HEK293 (cell line): Measurements from ENCODE around the gene GRIN3A.

Experiments
- CTCF ChIA-PET: fragments of 350-600 bp; formaldehyde crosslinking; extraction: SDS; loops from one replicate; lab custom pipeline; 2021; ENCODE audit warnings: antibody characterized with exemption; lab: Yijun Ruan, JAX
- POLR2A ChIA-PET: fragments of 300-600 bp; formaldehyde crosslinking; extraction: SDS; loops from one replicate; lab custom pipeline; 2020; ENCODE audit warnings: antibody characterized with exemption, inconsistent platforms; lab: Yijun Ruan, JAX
- H3K27ac ChIP-seq: fragments of 200-500 bp; sonication (Bioruptor generic); 2 replicates; pipeline ENCODE4 v1.5.1; 2014; ENCODE audit warnings: low read depth, low read length, control low read depth, inconsistent platforms; ENCODE audit errors: extremely low read depth
- H3K36me3 ChIP-seq, 2 experiments: fragments of 200-500 bp in 1 of 2; sonication (Bioruptor generic) in 1 of 2; 1 replicate in 1 of 2; 2 replicates in 1 of 2; pipeline ENCODE4 v1.5.1; 2014 to 2017; ENCODE audit warnings: inconsistent platforms in 2 of 2, low read length in 2 of 2; ENCODE audit not compliant: control insufficient read depth in 2 of 2, insufficient read depth in 1 of 2
- H3K4me1 ChIP-seq: fragments of 200-500 bp; sonication (Bioruptor generic); 2 replicates; pipeline ENCODE4 v1.5.1; 2014; ENCODE audit warnings: mild to moderate bottlenecking, low read length, inconsistent platforms; ENCODE audit not compliant: control insufficient read depth, insufficient read depth
- H3K4me3 ChIP-seq: 2 replicates; pipeline ENCODE4 v1.5.1; 2011; ENCODE audit warnings: low read depth, mild to moderate bottlenecking, control low read depth, low read length, moderate library complexity
- H3K9me3 ChIP-seq: fragments of 200-500 bp; sonication (Bioruptor generic); 2 replicates; pipeline ENCODE4 v1.5.1; 2014; ENCODE audit warnings: low read depth, low read length, inconsistent platforms; ENCODE audit not compliant: control insufficient read depth, insufficient read depth
- KLF8 ChIP-seq: fragments of 450-650 bp; formaldehyde crosslinking; IDR thresholded peaks from 2 replicates; pipeline ENCODE4 v1.5.1; 2016; ENCODE audit warnings: missing biosample characterization, missing genetic modification characterization
- MZF1 ChIP-seq: fragments of 450-650 bp; formaldehyde crosslinking; IDR thresholded peaks from 2 replicates; pipeline ENCODE4 v1.5.1; 2017; ENCODE audit warnings: missing biosample characterization, missing genetic modification characterization, borderline replicate concordance
- SETDB1 ChIP-seq: IDR thresholded peaks from one replicate; pipeline ENCODE4 v1.6.1; 2017; ENCODE audit warnings: mild to moderate bottlenecking, low read length, moderate library complexity, mixed read lengths; ENCODE audit not compliant: insufficient read length
- YY1 ChIP-seq: fragments of 450-650 bp; formaldehyde crosslinking; IDR thresholded peaks from 2 replicates; pipeline ENCODE4 v1.5.1; 2018; ENCODE audit warnings: missing biosample characterization, missing genetic modification characterization
- ZBTB17 ChIP-seq: fragments of 450-650 bp; formaldehyde crosslinking; IDR thresholded peaks from 2 replicates; pipeline ENCODE4 v1.5.1; 2016; ENCODE audit warnings: missing biosample characterization, missing genetic modification characterization
- ZBTB48 ChIP-seq: fragments of 450-650 bp; formaldehyde crosslinking; IDR thresholded peaks from 2 replicates; pipeline ENCODE4 v1.5.1; 2016; ENCODE audit warnings: missing biosample characterization, missing genetic modification characterization
- ZNF132 ChIP-seq: fragments of 450-650 bp; formaldehyde crosslinking; IDR thresholded peaks from 2 replicates; pipeline ENCODE4 v1.5.1; 2017; ENCODE audit warnings: missing biosample characterization, missing genetic modification characterization, borderline replicate concordance
- ZNF530 ChIP-seq: fragments of 450-650 bp; formaldehyde crosslinking; IDR thresholded peaks from 2 replicates; pipeline ENCODE4 v1.5.1; 2016; ENCODE audit warnings: low read depth, missing biosample characterization, missing genetic modification characterization
- ZNF561 ChIP-seq: fragments of 450-650 bp; IDR thresholded peaks from 2 replicates; pipeline ENCODE4 v1.5.1; 2018; ENCODE audit warnings: missing biosample characterization, missing genetic modification characterization, borderline replicate concordance
- ZNF621 ChIP-seq: fragments of 450-650 bp; formaldehyde crosslinking; IDR thresholded peaks from 2 replicates; pipeline ENCODE4 v1.5.1; 2017; ENCODE audit warnings: missing biosample characterization, missing genetic modification characterization
- ZNF660 ChIP-seq: fragments of 450-650 bp; IDR thresholded peaks from 2 replicates; pipeline ENCODE4 v1.5.1; 2018; ENCODE audit warnings: missing biosample characterization, mild to moderate bottlenecking, missing genetic modification characterization
- ZNF701 ChIP-seq: fragments of 450-650 bp; formaldehyde crosslinking; IDR thresholded peaks from 2 replicates; pipeline ENCODE4 v1.5.1; 2016; ENCODE audit warnings: missing biosample characterization, missing genetic modification characterization
- ZNF792 ChIP-seq: fragments of 450-650 bp; formaldehyde crosslinking; IDR thresholded peaks from 2 replicates; pipeline ENCODE4 v1.5.1; 2016; ENCODE audit warnings: missing biosample characterization, missing genetic modification characterization
- TF ChIP-seq, protein P1 (sequence below): fragments of 450-650 bp; formaldehyde crosslinking; IDR thresholded peaks from 2 replicates; pipeline ENCODE4 v1.5.1; 2016; ENCODE audit warnings: missing biosample characterization, missing genetic modification characterization
- TF ChIP-seq, protein P2 (sequence below): fragments of 450-650 bp; formaldehyde crosslinking; IDR thresholded peaks from 2 replicates; pipeline ENCODE4 v1.5.1; 2017; ENCODE audit warnings: missing biosample characterization, missing genetic modification characterization
- TF ChIP-seq, protein P3 (sequence below): fragments of 450-650 bp; formaldehyde crosslinking; IDR thresholded peaks from 2 replicates; pipeline ENCODE4 v1.5.1; 2016; ENCODE audit warnings: missing biosample characterization, missing genetic modification characterization
- TF ChIP-seq, protein P4 (sequence below): fragments of 450-650 bp; formaldehyde crosslinking; IDR thresholded peaks from 2 replicates; pipeline ENCODE4 v1.5.1; 2017; ENCODE audit warnings: missing biosample characterization, missing genetic modification characterization
- TF ChIP-seq, protein P5 (sequence below): fragments of 450-650 bp; IDR thresholded peaks from 2 replicates; pipeline ENCODE4 v1.5.1; 2018; ENCODE audit warnings: missing biosample characterization, mild to moderate bottlenecking, missing genetic modification characterization
- TF ChIP-seq, protein P6 (sequence below): fragments of 450-650 bp; formaldehyde crosslinking; IDR thresholded peaks from 2 replicates; pipeline ENCODE4 v1.5.1; 2016; ENCODE audit warnings: missing biosample characterization, missing genetic modification characterization

The GRIN3A gene

DNA sequence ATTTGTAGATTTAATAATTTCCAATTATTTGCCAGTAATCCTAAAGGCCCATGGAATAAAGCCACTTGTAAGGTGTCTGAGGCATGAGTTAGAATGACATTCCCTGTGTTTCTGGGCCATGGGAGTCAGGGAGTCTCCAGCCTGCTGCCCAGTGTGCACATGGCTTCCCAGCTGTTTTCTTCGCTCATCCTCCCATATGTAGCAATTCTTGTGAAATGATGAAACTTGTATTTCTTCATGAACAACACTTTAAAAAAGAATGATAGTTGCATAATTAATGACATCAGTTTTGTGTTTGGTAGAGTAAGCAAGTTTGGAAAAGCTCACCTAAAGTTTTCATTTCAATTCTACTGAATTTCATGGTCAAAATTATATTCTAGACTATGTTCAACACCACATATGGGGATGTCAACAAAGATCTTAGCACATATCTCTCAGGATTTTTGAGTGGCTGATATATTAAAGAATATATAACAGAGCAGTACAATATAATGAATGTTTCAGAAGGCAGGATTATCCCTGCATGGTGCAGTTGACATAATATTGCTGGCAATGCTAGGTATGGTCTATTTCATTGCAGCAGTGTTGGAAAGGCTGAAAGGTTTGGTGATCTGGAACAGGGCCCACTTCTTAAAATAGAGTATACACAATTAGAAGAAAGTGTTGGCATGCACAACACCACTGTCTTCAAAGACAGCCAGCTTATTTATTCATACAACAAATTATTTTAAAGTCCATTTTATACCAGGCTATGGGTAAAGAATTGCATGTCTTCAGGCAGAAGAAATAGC is 44.7 kb downstream of the GRIN3A start:
- H3K27ac ChIP-seq = no peak overlapping the region
- H3K9me3 ChIP-seq = no peaks in the 10 kb centered on the region
- CTCF ChIA-PET = no interaction called here
- no peak overlapping the region for H3K4me3 ChIP-seq
- H3K36me3 ChIP-seq = no peaks in the 10 kb centered on the region
- no peak for TF ChIP-seq SETDB1
- TF ChIP-seq ZNF132 = no peak
- TF ChIP-seq, protein P1, sequence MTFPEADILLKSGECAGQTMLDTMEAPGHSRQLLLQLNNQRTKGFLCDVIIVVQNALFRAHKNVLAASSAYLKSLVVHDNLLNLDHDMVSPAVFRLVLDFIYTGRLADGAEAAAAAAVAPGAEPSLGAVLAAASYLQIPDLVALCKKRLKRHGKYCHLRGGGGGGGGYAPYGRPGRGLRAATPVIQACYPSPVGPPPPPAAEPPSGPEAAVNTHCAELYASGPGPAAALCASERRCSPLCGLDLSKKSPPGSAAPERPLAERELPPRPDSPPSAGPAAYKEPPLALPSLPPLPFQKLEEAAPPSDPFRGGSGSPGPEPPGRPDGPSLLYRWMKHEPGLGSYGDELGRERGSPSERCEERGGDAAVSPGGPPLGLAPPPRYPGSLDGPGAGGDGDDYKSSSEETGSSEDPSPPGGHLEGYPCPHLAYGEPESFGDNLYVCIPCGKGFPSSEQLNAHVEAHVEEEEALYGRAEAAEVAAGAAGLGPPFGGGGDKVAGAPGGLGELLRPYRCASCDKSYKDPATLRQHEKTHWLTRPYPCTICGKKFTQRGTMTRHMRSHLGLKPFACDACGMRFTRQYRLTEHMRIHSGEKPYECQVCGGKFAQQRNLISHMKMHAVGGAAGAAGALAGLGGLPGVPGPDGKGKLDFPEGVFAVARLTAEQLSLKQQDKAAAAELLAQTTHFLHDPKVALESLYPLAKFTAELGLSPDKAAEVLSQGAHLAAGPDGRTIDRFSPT (tag by site-specific recombination) = no peak
- TF ChIP-seq, protein P2, sequence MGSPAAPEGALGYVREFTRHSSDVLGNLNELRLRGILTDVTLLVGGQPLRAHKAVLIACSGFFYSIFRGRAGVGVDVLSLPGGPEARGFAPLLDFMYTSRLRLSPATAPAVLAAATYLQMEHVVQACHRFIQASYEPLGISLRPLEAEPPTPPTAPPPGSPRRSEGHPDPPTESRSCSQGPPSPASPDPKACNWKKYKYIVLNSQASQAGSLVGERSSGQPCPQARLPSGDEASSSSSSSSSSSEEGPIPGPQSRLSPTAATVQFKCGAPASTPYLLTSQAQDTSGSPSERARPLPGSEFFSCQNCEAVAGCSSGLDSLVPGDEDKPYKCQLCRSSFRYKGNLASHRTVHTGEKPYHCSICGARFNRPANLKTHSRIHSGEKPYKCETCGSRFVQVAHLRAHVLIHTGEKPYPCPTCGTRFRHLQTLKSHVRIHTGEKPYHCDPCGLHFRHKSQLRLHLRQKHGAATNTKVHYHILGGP = no peak
- no peak for TF ChIP-seq ZNF561 (tag by site-specific recombination)
- TF ChIP-seq ZNF792 (tag by site-specific recombination) = no peak
- TF ChIP-seq ZNF530 = no peak
- TF ChIP-seq, protein P3, sequence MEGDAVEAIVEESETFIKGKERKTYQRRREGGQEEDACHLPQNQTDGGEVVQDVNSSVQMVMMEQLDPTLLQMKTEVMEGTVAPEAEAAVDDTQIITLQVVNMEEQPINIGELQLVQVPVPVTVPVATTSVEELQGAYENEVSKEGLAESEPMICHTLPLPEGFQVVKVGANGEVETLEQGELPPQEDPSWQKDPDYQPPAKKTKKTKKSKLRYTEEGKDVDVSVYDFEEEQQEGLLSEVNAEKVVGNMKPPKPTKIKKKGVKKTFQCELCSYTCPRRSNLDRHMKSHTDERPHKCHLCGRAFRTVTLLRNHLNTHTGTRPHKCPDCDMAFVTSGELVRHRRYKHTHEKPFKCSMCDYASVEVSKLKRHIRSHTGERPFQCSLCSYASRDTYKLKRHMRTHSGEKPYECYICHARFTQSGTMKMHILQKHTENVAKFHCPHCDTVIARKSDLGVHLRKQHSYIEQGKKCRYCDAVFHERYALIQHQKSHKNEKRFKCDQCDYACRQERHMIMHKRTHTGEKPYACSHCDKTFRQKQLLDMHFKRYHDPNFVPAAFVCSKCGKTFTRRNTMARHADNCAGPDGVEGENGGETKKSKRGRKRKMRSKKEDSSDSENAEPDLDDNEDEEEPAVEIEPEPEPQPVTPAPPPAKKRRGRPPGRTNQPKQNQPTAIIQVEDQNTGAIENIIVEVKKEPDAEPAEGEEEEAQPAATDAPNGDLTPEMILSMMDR (tag by site-specific recombination) = no peak
- no peak for TF ChIP-seq ZBTB17 (tag by site-specific recombination)
- TF ChIP-seq KLF8 (tag by site-specific recombination) = no peak
- TF ChIP-seq, protein P4, sequence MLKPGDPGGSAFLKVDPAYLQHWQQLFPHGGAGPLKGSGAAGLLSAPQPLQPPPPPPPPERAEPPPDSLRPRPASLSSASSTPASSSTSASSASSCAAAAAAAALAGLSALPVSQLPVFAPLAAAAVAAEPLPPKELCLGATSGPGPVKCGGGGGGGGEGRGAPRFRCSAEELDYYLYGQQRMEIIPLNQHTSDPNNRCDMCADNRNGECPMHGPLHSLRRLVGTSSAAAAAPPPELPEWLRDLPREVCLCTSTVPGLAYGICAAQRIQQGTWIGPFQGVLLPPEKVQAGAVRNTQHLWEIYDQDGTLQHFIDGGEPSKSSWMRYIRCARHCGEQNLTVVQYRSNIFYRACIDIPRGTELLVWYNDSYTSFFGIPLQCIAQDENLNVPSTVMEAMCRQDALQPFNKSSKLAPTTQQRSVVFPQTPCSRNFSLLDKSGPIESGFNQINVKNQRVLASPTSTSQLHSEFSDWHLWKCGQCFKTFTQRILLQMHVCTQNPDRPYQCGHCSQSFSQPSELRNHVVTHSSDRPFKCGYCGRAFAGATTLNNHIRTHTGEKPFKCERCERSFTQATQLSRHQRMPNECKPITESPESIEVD (tag by site-specific recombination) = no peak
- no peak for TF ChIP-seq ZNF621 (tag by site-specific recombination)
- no peak for TF ChIP-seq MZF1 (tag by site-specific recombination)
- TF ChIP-seq ZNF701 (tag by site-specific recombination) = no peak
- no peak for TF ChIP-seq ZBTB48 (tag by site-specific recombination)
- TF ChIP-seq YY1 (tag by site-specific recombination) = no peak
- TF ChIP-seq ZNF660 (tag by site-specific recombination) = no peak
- TF ChIP-seq, protein P5, sequence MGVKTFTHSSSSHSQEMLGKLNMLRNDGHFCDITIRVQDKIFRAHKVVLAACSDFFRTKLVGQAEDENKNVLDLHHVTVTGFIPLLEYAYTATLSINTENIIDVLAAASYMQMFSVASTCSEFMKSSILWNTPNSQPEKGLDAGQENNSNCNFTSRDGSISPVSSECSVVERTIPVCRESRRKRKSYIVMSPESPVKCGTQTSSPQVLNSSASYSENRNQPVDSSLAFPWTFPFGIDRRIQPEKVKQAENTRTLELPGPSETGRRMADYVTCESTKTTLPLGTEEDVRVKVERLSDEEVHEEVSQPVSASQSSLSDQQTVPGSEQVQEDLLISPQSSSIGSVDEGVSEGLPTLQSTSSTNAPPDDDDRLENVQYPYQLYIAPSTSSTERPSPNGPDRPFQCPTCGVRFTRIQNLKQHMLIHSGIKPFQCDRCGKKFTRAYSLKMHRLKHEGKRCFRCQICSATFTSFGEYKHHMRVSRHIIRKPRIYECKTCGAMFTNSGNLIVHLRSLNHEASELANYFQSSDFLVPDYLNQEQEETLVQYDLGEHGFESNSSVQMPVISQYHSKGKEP (tag by site-specific recombination) = no peak
- TF ChIP-seq, protein P6, sequence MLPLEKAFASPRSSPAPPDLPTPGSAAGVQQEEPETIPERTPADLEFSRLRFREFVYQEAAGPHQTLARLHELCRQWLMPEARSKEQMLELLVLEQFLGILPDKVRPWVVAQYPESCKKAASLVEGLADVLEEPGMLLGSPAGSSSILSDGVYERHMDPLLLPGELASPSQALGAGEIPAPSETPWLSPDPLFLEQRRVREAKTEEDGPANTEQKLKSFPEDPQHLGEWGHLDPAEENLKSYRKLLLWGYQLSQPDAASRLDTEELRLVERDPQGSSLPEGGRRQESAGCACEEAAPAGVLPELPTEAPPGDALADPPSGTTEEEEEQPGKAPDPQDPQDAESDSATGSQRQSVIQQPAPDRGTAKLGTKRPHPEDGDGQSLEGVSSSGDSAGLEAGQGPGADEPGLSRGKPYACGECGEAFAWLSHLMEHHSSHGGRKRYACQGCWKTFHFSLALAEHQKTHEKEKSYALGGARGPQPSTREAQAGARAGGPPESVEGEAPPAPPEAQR (tag by site-specific recombination) = no peak
- POLR2A ChIA-PET = no interaction called here
- H3K4me1 ChIP-seq = no peaks in the 10 kb centered on the region
